IMR-90 (cell line): ENCODE results near the gene NKX6-2. TPM values are rescaled to one million over a fixed set of nuclear protein-coding genes. Genes with fewer than 3 reads are reported as not detected.

Experiments used
- ATAC-seq: fragments of 200-7000 bp; cut with Tn5 transposase; 2 replicates; pipeline ENCODE4 v1.9.1; 2020; ENCODE audit warnings: low read depth, mild to moderate bottlenecking, moderate library complexity
- BruUV-seq: library from RNA; stranded (reverse); fragments of 400-500 nt; replicated peaks from 2 replicates; lab custom pipeline; 2021; lab: Mats Ljungman, UMichigan
- CTCF ChIA-PET: fragments of 300-600 bp; formaldehyde crosslinking; extraction: SDS; loops from one replicate; lab custom pipeline; 2021; ENCODE audit warnings: antibody characterized with exemption; lab: Yijun Ruan, JAX
- POLR2A ChIA-PET: fragments of 300-600 bp; sonication (Branson Sonifier 250); formaldehyde crosslinking; loops from one replicate; lab custom pipeline; 2022; ENCODE audit warnings: antibody characterized with exemption; ENCODE audit not compliant: unreplicated experiment; lab: Charles Lee
- DNase-seq: peaks from one replicate; pipeline ENCODE4 v3.0.0; 2013
- H2AFZ ChIP-seq: replicated peaks from 2 replicates; pipeline ENCODE3; 2013; ENCODE audit warnings: low read length, mild to moderate bottlenecking; ENCODE audit not compliant: poor library complexity
- H2AK5ac ChIP-seq: 2 replicates; pipeline ENCODE4 v1.6.1; 2013; ENCODE audit warnings: low read depth, low read length, inconsistent platforms
- H2AK9ac ChIP-seq: replicated peaks from 2 replicates; pipeline ENCODE3; 2013; ENCODE audit warnings: mild to moderate bottlenecking, low read depth, low read length, moderate library complexity; ENCODE audit not compliant: poor library complexity
- H2BK120ac ChIP-seq: 2 replicates; pipeline ENCODE4 v1.6.1; 2013; ENCODE audit warnings: low read depth, low read length, inconsistent platforms
- H2BK15ac ChIP-seq: 3 replicates; pipeline ENCODE4 v1.6.1; 2013; ENCODE audit warnings: low read depth, low read length, inconsistent platforms
- H2BK20ac ChIP-seq: 2 replicates; pipeline ENCODE4 v1.6.1; 2013; ENCODE audit warnings: low read depth, mild to moderate bottlenecking, inconsistent platforms, low read length, moderate library complexity
- H2BK5ac ChIP-seq: 2 replicates; pipeline ENCODE4 v1.6.1; 2013; ENCODE audit warnings: mild to moderate bottlenecking, low read depth, low read length, inconsistent platforms; ENCODE audit not compliant: poor library complexity, severe bottlenecking
- H3K14ac ChIP-seq: replicated peaks from 2 replicates; pipeline ENCODE4 v1.6.1; 2013; ENCODE audit warnings: low read depth, low read length, inconsistent platforms
- H3K18ac ChIP-seq: 2 replicates; pipeline ENCODE4 v1.6.1; 2013; ENCODE audit warnings: low read depth, low read length, control low read depth
- H3K23ac ChIP-seq: 2 replicates; pipeline ENCODE4 v1.6.1; 2013; ENCODE audit warnings: low read depth, low read length, inconsistent platforms
- H3K27ac ChIP-seq: 2 replicates; pipeline ENCODE4 v1.5.1; 2013; ENCODE audit warnings: mild to moderate bottlenecking, control low read depth, low read length; ENCODE audit not compliant: insufficient read depth
- H3K27me3 ChIP-seq: 2 replicates; pipeline ENCODE4 v1.6.1; 2013; ENCODE audit warnings: low read length; ENCODE audit not compliant: control insufficient read depth, insufficient read depth
- H3K36me3 ChIP-seq: 2 replicates; pipeline ENCODE4 v1.6.1; 2013; ENCODE audit warnings: low read length, mixed read lengths; ENCODE audit not compliant: control insufficient read depth, insufficient read depth
- H3K4ac ChIP-seq: 2 replicates; pipeline ENCODE4 v1.6.1; 2013; ENCODE audit warnings: low read depth, low read length, inconsistent platforms
- H3K4me1 ChIP-seq: 2 replicates; pipeline ENCODE4 v1.6.1; 2013; ENCODE audit warnings: low read length, mixed read lengths; ENCODE audit not compliant: control insufficient read depth, insufficient read depth
- H3K4me2 ChIP-seq: 2 replicates; pipeline ENCODE4 v1.6.1; 2013; ENCODE audit warnings: low read depth, mild to moderate bottlenecking, control low read depth, low read length, moderate library complexity
- H3K4me3 ChIP-seq: 2 replicates; pipeline ENCODE4 v1.5.1; 2013; ENCODE audit warnings: low read depth, mild to moderate bottlenecking, control low read depth, low read length, moderate library complexity; ENCODE audit not compliant: insufficient read depth
- H3K56ac ChIP-seq: 2 replicates; pipeline ENCODE4 v1.6.1; 2013; ENCODE audit warnings: low read length, inconsistent platforms; ENCODE audit not compliant: insufficient read depth; ENCODE audit errors: extremely low read depth
- H3K79me1 ChIP-seq, 2 experiments: 2 replicates each; pipeline ENCODE4 v1.6.1; 2013; ENCODE audit warnings: low read length in 2 of 2, inconsistent platforms in 1 of 2, low read depth in 1 of 2
- H3K9ac ChIP-seq: 2 replicates; pipeline ENCODE4 v1.6.1; 2013; ENCODE audit warnings: low read depth, low read length, control low read depth
- H3K9me1 ChIP-seq: 2 replicates; pipeline ENCODE4 v1.6.1; 2013; ENCODE audit warnings: low read length, inconsistent platforms; ENCODE audit not compliant: insufficient read depth
- H3K9me3 ChIP-seq: 2 replicates; pipeline ENCODE4 v1.6.1; 2013; ENCODE audit warnings: low read length; ENCODE audit not compliant: control insufficient read depth, insufficient read depth
- H4K20me1 ChIP-seq: 2 replicates; pipeline ENCODE4 v1.6.1; 2013; ENCODE audit warnings: low read length, inconsistent platforms; ENCODE audit not compliant: insufficient read depth
- H4K5ac ChIP-seq: 2 replicates; pipeline ENCODE4 v1.6.1; 2013; ENCODE audit warnings: mild to moderate bottlenecking, low read depth, low read length, control low read depth
- H4K8ac ChIP-seq, 2 experiments: 2 replicates each; pipeline ENCODE4 v1.6.1; 2013; ENCODE audit warnings: low read depth in 2 of 2, low read length in 2 of 2, control low read depth in 1 of 2, inconsistent platforms in 1 of 2
- H4K91ac ChIP-seq: 2 replicates; pipeline ENCODE4 v1.6.1; 2013; ENCODE audit warnings: low read depth, low read length, inconsistent platforms; ENCODE audit not compliant: insufficient read depth
- MAZ ChIP-seq: IDR thresholded peaks from 2 replicates; pipeline ENCODE4 v1.6.1; 2012; ENCODE audit warnings: low read depth, mild to moderate bottlenecking, low read length, improper control_type of control experiment, moderate library complexity, borderline replicate concordance
- MXI1 ChIP-seq: IDR thresholded peaks from 2 replicates; pipeline ENCODE4 v1.6.1; 2012; ENCODE audit warnings: low read depth, mild to moderate bottlenecking, low read length, moderate library complexity, borderline replicate concordance
- NFE2L2 ChIP-seq: fragments of 150-350 bp; IDR thresholded peaks from 2 replicates; pipeline ENCODE4 v1.6.1; 2016; ENCODE audit warnings: low read depth, mild to moderate bottlenecking, low read length
- RAD21 ChIP-seq: IDR thresholded peaks from 2 replicates; pipeline ENCODE4 v1.6.1; 2012; ENCODE audit warnings: low read length, improper control_type of control experiment
- RFX5 ChIP-seq: IDR thresholded peaks from 2 replicates; pipeline ENCODE4 v1.8.0; 2012; ENCODE audit warnings: low read depth, mild to moderate bottlenecking, low read length, moderate library complexity
- whole genome bisulfite sequencing, 2 experiments: methylation state at CpG; one replicate each; pipeline versions ENCODE4 v1.1.5 to v1.1.7; 2013; ENCODE audit warnings: missing lambda C conversion rate in 2 of 2; ENCODE audit not compliant: insufficient read length in 1 of 2; ENCODE audit errors: extremely low coverage in 2 of 2; 5-methylcytosine and 5-hydroxymethylcytosine counted together
- dilution Hi-C: fragments of 300-500 bp; cut with HindIII; formaldehyde crosslinking; loops from one replicate; pipeline ENCODE4 v1.14.3; 2018; ENCODE audit warnings: low sequenced_read_pairs; ENCODE audit not compliant: unreplicated experiment
- in situ Hi-C: fragments of 300-500 bp; cut with MboI; formaldehyde crosslinking; loops from 3 replicates; pipeline ENCODE4 v1.14.3; 2019; ENCODE audit warnings: low sequenced_read_pairs, inconsistent platforms, mixed read lengths
- intact Hi-C: fragments of 100-400 bp; cut with micrococcal nuclease; formaldehyde crosslinking; loops from 2 replicates; pipeline ENCODE4 v1.10.0; 2022
- polyA plus RNA-seq, 3 experiments: library from polyadenylated mRNA; depleted of rRNA; stranded (reverse); fragments of >200 nt; gene quantifications; 2 replicates each; pipeline ENCODE4 v1.2.3, GENCODE V29; 2012; ENCODE audit warnings: low replicate concordance in 1 of 3
- total RNA-seq: library from RNA; depleted of rRNA; stranded (reverse); fragments of >200 nt; gene quantifications from 2 replicates; pipeline ENCODE4 v1.2.3, GENCODE V29; 2012
- TF ChIP-seq, protein P1 (sequence below): fragments of 150-350 bp; IDR thresholded peaks from 2 replicates; pipeline ENCODE4 v1.6.1; 2017; ENCODE audit warnings: mild to moderate bottlenecking, antibody characterized with exemption, low read length, low read depth
- TF ChIP-seq, protein P2 (sequence below): fragments of 150-350 bp; IDR thresholded peaks from 2 replicates; pipeline ENCODE4 v1.6.1; 2016; ENCODE audit warnings: low read depth, mild to moderate bottlenecking, low read length, moderate library complexity, borderline replicate concordance

NKX6-2 gene
- total and polyA plus RNA-seq, 2 of the 4 experiments (the other 2 are of a cell fraction) = not detected

DNA sequence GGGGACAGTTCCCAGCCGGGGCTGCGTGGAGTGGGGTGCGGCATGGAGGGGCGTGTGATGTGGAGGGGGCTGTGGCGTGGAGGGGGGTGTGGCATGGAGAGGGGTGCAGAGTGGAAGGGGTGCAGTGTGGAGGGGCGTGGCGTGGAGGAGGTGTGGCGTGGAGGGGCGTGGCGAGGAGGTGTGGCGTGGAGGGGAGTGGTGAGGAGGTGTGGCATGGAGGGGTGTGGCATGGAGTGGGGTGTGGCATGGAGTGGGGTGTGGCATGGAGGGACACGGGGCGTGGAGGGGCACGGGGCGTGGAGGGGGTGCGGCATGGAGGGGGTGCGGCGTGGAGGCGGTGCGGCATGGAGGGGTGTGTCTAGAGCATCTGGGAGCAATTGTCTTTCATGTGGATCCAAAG lies 33.6 kb downstream of the NKX6-2 start:
- 0 out of 4 replicates have a peak, but pooled peaks cover 0 to 4% of the 10 kb centered on the region in 2 experiments for H3K79me1 ChIP-seq
- no peak overlapping the region for H3K9ac ChIP-seq
- no peak overlapping the region for H3K4me2 ChIP-seq
- TF ChIP-seq RAD21 = no peak
- no peak for TF ChIP-seq RFX5
- TF ChIP-seq, protein P1, sequence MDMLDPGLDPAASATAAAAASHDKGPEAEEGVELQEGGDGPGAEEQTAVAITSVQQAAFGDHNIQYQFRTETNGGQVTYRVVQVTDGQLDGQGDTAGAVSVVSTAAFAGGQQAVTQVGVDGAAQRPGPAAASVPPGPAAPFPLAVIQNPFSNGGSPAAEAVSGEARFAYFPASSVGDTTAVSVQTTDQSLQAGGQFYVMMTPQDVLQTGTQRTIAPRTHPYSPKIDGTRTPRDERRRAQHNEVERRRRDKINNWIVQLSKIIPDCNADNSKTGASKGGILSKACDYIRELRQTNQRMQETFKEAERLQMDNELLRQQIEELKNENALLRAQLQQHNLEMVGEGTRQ = no peak
- no peak for TF ChIP-seq NFE2L2
- TF ChIP-seq, protein P2, sequence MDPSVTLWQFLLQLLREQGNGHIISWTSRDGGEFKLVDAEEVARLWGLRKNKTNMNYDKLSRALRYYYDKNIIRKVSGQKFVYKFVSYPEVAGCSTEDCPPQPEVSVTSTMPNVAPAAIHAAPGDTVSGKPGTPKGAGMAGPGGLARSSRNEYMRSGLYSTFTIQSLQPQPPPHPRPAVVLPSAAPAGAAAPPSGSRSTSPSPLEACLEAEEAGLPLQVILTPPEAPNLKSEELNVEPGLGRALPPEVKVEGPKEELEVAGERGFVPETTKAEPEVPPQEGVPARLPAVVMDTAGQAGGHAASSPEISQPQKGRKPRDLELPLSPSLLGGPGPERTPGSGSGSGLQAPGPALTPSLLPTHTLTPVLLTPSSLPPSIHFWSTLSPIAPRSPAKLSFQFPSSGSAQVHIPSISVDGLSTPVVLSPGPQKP = no peak
- TF ChIP-seq MXI1 = no peak
- TF ChIP-seq MAZ = no peak
- no peak overlapping the region for H4K5ac ChIP-seq
- ATAC-seq (no peak), DNase-seq (no peak)
- intact Hi-C loops = no loop called here
- dilution Hi-C loops = no loop called here
- H3K4me3 ChIP-seq = no peak overlapping the region
- CTCF ChIA-PET = no interaction called here
- no peak overlapping the region for H2BK5ac ChIP-seq
- no TSS peak for BruUV-seq
- no peak overlapping the region for H2BK120ac ChIP-seq
- no peaks in the 10 kb centered on the region for H4K20me1 ChIP-seq
- H3K27me3 ChIP-seq = no peaks in the 10 kb centered on the region
- H3K14ac ChIP-seq = no peak overlapping the region
- no peak overlapping the region for H4K8ac ChIP-seq
- in situ Hi-C loops = no loop called here
- no peak overlapping the region for H3K27ac ChIP-seq
- WGBS, 2 experiments = 93% methylated on average over 4 of the region's 20 CpGs; no CpG with 5 or more reads in 1 of the 2 experiments
- H3K4ac ChIP-seq = no peak overlapping the region
- H2AFZ ChIP-seq = no peak overlapping the region
- no peak overlapping the region for H3K18ac ChIP-seq
- no peak overlapping the region for H4K91ac ChIP-seq
- no peak overlapping the region for H2AK9ac ChIP-seq
- H3K4me1 ChIP-seq = no peaks in the 10 kb centered on the region
- H2BK15ac ChIP-seq = no peak overlapping the region
- peaks cover 14% of the 10 kb centered on the region for H3K36me3 ChIP-seq
- POLR2A ChIA-PET = no interaction called here
- H2BK20ac ChIP-seq = no peak overlapping the region
- no peak overlapping the region for H3K56ac ChIP-seq
- H3K9me1 ChIP-seq = peaks cover 11% of the 10 kb centered on the region
- no peak overlapping the region for H2AK5ac ChIP-seq
- H3K9me3 ChIP-seq = no peaks in the 10 kb centered on the region; the same call in 1 of the 2 replicates
- H3K23ac ChIP-seq = no peak overlapping the region
